ENCODE results near the gene CIB1. TPM values are rescaled to one million over a fixed set of nuclear protein-coding genes. Genes with fewer than 3 reads are reported as not detected.
"Not testable (repeated sequence)": the region's sequence is repeated elsewhere in the genome, so short reads cannot be mapped to it uniquely, and the experiment has no call there.

CIB1 gene
- total and polyA plus RNA-seq, 10 of the 15 experiments (the other 5 are each of a cell fraction or from before 2014, with no cell fraction given), result 10.8 to 155 (median 81.9) TPM

GRCh38 chr15:90261811-90262210 lies 28.1 kb upstream of the CIB1 start (continued):
- TF ChIP-seq SKIL (IDR thresholded peaks at IDR 0.05; ENCODE audit: low read depth, poor library complexity, severe bottlenecking) (no peak), SPI1 (IDR thresholded peaks at IDR 0.05; ENCODE audit: borderline replicate concordance, insufficient read depth, low read depth, low read length) (no peak), MXI1 (IDR thresholded peaks at IDR 0.05; ENCODE audit: low read depth, low read length) (no peak)

- H3K4me2 ChIP-seq (ENCODE audit: control insufficient read depth, insufficient read depth); FAIRE-seq; H3K9me3 ChIP-seq (replicated peaks; ENCODE audit: control insufficient read depth, insufficient read depth, low read length); in situ Hi-C loops (cut with MboI); H3K27me3 ChIP-seq (replicated peaks in 1 of 2; ENCODE audit: control insufficient read depth in 2 of 2, insufficient read depth in 2 of 2, low read length in 1 of 2); ATAC-seq; H3K36me3 ChIP-seq (ENCODE audit: control insufficient read depth in 2 of 2, insufficient read depth in 2 of 2, low read length in 1 of 2); BruUV-seq (replicated peaks); H4K20me1 ChIP-seq (ENCODE audit: control insufficient read depth, insufficient read depth); H3K79me2 ChIP-seq (ENCODE audit: control insufficient read depth, insufficient read depth, low read length); H3K4me3 ChIP-seq; H3K9ac ChIP-seq (ENCODE audit: control insufficient read depth, insufficient read depth, low read length); H2AFZ ChIP-seq (ENCODE audit: control insufficient read depth, low read depth, low read length); RAD21 ChIA-PET (ENCODE audit: unreplicated experiment); intact Hi-C loops (cut with micrococcal nuclease; ENCODE audit: unreplicated experiment); H3K27ac ChIP-seq (ENCODE audit: control insufficient read depth, insufficient read depth); DNase-seq (ENCODE audit: low read depth, low spot score): not testable (repeated sequence)
- 100% methylated on average over 3 of the region's 6 CpGs for WGBS (ENCODE audit: insufficient coverage, insufficient replicate concordance, low lambda C conversion rate, missing lambda C conversion rate)
- CTCF ChIA-PET, result interaction anchor here (0.6 to 3.6 kb wide), 3 partner anchors 28 to 237 kb away, joined by 3 to 10 read pairs (median 4); partner anchors contain the start of genes CIB1 and GDPGP1
- SMC1A ChIA-PET (ENCODE audit: uncharacterized antibody, unreplicated experiment), result interaction anchor here (0.9 to 1.5 kb wide), 4 partner anchors 12 to 117 kb away, joined by 3 read pairs; no protein-coding TSS in a partner anchor
- POLR2A ChIA-PET, result interaction anchor here (0.7 to 1.6 kb wide), 3 partner anchors 56 to 330 kb away, joined by 3 to 6 read pairs (median 4); no protein-coding TSS in a partner anchor
- H3K4me1 ChIP-seq (ENCODE audit: control insufficient read depth, insufficient read depth, low read length), result peaks cover 34% of the 10 kb centered on the region
Observed at GRCh38 chr15:90260731-90261130, 27.0 kb upstream of the CIB1 start.
